Measurements from ENCODE around the gene GPR152. TPM values are rescaled to one million over a fixed set of nuclear protein-coding genes. Genes with fewer than 3 reads are reported as not detected.
A peak's percentile ranks its signal among the peaks of the same experiment; 100 is the strongest.

Gene GPR152
- total RNA-seq, 2 experiments from 2014 or later, result not detected

DNA sequence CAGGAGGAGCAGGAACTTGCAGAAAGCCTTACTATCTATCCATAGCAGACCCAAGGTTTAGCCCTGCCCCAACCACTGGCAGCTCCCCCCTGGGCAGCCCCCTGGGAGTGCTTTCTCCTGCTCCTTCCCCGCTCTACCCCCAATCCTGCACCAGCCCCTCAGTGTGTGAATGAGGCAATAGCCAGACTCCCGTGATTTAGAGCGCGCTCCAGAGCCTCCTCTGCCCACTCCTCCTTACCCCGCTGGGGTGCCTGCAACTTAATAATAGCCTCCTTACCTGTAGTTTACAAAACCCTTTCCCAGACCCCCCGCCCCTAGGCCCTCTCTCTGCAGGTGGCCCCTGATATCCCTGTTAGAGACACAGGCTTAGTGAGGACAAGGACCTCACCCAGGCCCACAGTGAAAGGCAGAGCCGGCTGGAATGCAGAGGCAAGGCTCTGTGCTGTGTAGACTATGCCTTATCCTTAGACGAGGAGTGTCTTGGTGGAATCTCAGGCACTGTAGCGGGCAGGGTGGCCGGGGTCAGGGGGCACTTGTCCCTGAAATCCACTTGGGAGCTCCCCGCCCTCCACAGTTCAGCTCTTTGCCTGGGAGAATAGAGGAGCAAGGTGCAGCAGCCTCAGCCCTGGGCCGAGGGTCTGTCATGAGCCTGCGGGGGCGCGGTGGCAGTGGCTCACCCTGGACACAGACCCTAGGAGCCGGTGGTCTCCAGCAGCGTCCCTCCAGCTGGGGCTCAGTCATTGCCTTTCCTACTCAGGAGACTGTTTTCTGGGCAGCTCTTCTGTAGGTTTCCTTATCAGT lies 41.3 kb downstream of the GPR152 start:
- DNase-seq (no peak), ATAC-seq (ENCODE audit: low read depth) (no peak)
- Mint-ChIP-seq H3K27me3 (no peaks in the 10 kb centered on the region), H3K9me3 (no peaks in the 10 kb centered on the region), H3K27ac (peak overlapping the region; percentile 94), H3K36me3 (peaks cover 22% of the 10 kb centered on the region), H3K4me1 (peaks cover 67% of the 10 kb centered on the region), H3K4me3 (peak overlapping the region; percentile 39)
- POLR2A ChIA-PET, result interaction anchor here (1.1 to 16.1 kb wide), 8 partner anchors 9 to 128 kb away, joined by 3 to 412 read pairs (median 11); partner anchors contain the start of genes AIP, PPP1CA, PTPRCAP and RAD9A

- DNase-seq (no peak), ATAC-seq (ENCODE audit: low read depth) (no peak)
- POLR2A ChIA-PET, result interaction anchor here (1.1 to 16.1 kb wide), 3 partner anchors 24 to 128 kb away, joined by 5 to 412 read pairs (median 6); partner anchors contain the start of genes AIP, PTPRCAP and RPS6KB2
- Mint-ChIP-seq H3K27me3 (no peaks in the 10 kb centered on the region), H3K9me3 (no peaks in the 10 kb centered on the region), H3K27ac (peak overlapping the region; percentile 94), H3K4me1 (peaks cover 67% of the 10 kb centered on the region), H3K4me3 (peak overlapping the region; percentile 98), H3K36me3 (peaks cover 27% of the 10 kb centered on the region)
These were observed 42.1 kb downstream of the GPR152 start for GRCh38 chr11:67410369-67410831.

DNA sequence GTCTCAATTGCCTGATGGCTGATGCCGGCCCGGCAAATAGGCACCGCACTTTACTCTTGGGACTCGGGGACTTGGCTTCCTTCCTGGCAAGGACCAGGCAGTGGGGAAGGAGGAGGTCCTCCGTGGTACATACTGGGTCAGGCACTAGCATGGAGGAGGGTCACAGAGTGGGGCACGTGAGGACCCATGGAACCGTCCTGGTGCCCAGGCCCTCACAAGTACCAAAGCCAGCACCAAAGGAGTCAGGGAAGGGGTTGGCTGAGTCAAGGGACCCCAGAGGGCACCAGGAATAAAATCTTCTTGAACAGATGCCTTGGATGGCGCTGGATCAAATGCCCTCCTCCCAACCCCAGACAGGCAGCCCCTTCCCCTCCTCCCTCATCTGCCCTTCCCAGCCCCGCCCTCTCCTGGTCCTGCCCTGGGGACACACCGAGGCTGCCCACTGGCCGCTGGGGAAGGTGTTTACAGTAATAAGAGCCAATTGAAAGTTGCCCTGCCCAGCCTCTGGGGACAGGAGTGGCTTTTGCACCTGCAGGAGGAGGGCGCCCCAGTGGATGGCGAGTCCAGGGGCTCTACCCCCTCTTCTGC lies 42.7 kb downstream of the GPR152 start:
- Mint-ChIP-seq H3K27ac (peak overlapping the region; percentile 94), H3K4me1 (peaks cover 63% of the 10 kb centered on the region), H3K4me3 (peak overlapping the region; percentile 98), H3K36me3 (peaks cover 33% of the 10 kb centered on the region), H3K9me3 (no peaks in the 10 kb centered on the region), H3K27me3 (no peaks in the 10 kb centered on the region)
- ATAC-seq (ENCODE audit: low read depth) (peak; percentile 3), DNase-seq (peak; percentile 57)
- POLR2A ChIA-PET, result interaction anchor here (1.1 to 3.5 kb wide), 9 partner anchors 9 to 75 kb away, joined by 3 to 181 read pairs (median 20); partner anchors contain the start of genes AIP, CORO1B, PTPRCAP and RAD9A

DNA sequence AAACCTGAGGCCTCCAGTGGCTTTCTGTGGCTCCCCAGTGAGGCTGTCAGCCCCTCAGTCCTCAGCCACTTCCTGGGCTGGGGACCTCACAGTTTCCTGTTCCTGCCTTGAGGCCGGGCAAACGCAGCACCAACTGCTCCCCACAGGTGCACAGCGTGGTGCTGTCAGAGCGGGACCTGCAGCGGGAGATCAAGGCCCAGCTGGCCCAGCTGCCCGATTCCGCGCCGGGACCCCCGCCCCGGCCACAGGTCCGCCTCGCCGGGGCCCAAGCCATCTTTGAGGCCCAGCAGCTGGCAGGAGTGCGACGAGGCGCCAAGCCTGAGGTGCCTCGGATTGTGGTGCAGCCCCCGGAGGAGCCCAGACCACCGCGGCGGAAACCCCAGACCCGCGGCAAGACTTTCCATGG lies 43.3 kb downstream of the GPR152 start:
- POLR2A ChIA-PET, result interaction anchor here (0.6 to 3.5 kb wide), 19 partner anchors 9 to 141 kb away, joined by 3 to 181 read pairs (median 5); partner anchors contain the start of genes AIP, ANKRD13D, CORO1B and POLD4

DNA sequence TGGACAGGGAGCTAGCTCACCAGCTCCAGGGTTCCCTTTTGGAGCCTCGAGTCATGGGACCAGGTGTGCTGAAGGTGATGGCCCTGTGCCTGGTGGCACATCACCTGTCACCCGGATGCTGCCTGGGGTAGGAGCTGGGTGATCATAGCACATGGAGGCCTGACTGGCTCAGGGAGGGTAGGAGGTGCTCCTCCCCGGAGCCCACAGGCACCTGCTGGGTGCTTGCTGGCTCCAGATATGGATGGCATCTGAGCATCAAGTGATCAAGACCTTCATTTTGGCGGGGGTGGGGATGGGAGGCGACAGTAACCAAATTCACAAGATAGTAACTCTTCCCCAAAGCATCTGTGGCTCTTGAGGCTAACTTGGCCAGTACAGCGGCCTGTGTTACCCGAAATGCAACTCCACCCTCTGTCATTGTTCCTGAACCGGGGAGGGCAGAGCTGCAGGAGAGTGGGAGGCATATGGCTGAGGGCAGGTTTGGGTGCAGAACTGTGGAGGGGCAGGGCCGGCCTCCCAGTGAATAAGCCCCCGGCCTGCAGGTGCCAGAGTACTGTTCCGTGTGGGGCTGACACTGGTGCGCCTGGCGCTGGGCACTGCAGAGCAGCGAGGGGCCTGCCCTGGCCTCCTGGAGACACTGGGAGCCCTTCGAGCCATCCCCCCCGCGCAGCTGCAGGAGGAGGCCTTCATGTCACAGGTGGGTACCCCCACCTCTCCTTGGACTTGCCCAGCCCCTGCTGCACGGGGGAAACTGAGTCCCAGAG lies 43.9 kb downstream of the GPR152 start:
- ATAC-seq (ENCODE audit: low read depth) (peak; percentile 27), DNase-seq (no peak)
- Mint-ChIP-seq H3K36me3 (peaks cover 40% of the 10 kb centered on the region), H3K4me3 (peak overlapping the region; percentile 98), H3K4me1 (peaks cover 68% of the 10 kb centered on the region), H3K9me3 (no peaks in the 10 kb centered on the region), H3K27ac (peak overlapping the region; percentile 95), H3K27me3 (no peaks in the 10 kb centered on the region)
- POLR2A ChIA-PET, result interaction anchor here (0.6 to 3.5 kb wide), 22 partner anchors 8 to 141 kb away, joined by 3 to 181 read pairs (median 5); partner anchors contain the start of genes AIP, ANKRD13D, CORO1B and POLD4

More for the DNA sequence above, 43.3 kb downstream of the GPR152 start:
- H3K9me3 Mint-ChIP-seq, result no peaks in the 10 kb centered on the region
- peak overlapping the region; percentile 95 for H3K27ac Mint-ChIP-seq
- H3K36me3 Mint-ChIP-seq, result peaks cover 38% of the 10 kb centered on the region
- peak; percentile 86 for DNase-seq
- peak; percentile 69 for ATAC-seq (ENCODE audit: low read depth)
- H3K27me3 Mint-ChIP-seq, result no peaks in the 10 kb centered on the region
- H3K4me3 Mint-ChIP-seq, result peak overlapping the region; percentile 98
- peaks cover 67% of the 10 kb centered on the region for H3K4me1 Mint-ChIP-seq

DNA sequence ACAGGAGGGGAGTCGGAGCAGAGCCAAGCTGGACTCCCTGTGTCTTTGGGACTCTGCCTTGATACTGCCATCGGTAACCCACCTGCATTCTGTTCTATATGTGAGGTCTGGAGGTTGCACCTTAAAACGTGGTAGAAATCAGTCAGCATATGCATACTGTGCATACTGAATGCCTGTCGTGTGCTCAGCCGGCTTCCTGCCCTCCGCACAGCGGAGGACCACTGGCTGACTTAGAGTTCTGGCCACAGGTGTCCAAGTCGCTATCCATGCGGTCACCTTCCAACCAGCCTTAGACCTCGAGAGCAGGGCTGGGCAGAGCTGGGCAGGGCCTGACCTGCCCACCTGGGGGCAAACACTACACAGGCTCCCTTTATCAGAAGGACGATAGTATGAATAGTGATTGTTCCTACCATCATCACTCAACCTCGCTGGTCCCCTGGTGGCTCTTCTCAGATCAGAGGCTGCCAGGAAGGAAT lies 44.8 kb downstream of the GPR152 start:
- H3K27me3 Mint-ChIP-seq, result no peaks in the 10 kb centered on the region
- peaks cover 65% of the 10 kb centered on the region for H3K4me1 Mint-ChIP-seq
- ATAC-seq (ENCODE audit: low read depth), result no peak
- POLR2A ChIA-PET, result interaction anchor here (0.6 to 3.5 kb wide), 19 partner anchors 8 to 140 kb away, joined by 3 to 181 read pairs (median 5); partner anchors contain the start of genes AIP, CDK2AP2, POLD4 and PTPRCAP
- peak overlapping the region; percentile 98 for H3K4me3 Mint-ChIP-seq
- DNase-seq, result no peak
- H3K36me3 Mint-ChIP-seq, result peaks cover 40% of the 10 kb centered on the region
- H3K9me3 Mint-ChIP-seq, result no peaks in the 10 kb centered on the region
- peak overlapping the region; percentile 95 for H3K27ac Mint-ChIP-seq

DNA sequence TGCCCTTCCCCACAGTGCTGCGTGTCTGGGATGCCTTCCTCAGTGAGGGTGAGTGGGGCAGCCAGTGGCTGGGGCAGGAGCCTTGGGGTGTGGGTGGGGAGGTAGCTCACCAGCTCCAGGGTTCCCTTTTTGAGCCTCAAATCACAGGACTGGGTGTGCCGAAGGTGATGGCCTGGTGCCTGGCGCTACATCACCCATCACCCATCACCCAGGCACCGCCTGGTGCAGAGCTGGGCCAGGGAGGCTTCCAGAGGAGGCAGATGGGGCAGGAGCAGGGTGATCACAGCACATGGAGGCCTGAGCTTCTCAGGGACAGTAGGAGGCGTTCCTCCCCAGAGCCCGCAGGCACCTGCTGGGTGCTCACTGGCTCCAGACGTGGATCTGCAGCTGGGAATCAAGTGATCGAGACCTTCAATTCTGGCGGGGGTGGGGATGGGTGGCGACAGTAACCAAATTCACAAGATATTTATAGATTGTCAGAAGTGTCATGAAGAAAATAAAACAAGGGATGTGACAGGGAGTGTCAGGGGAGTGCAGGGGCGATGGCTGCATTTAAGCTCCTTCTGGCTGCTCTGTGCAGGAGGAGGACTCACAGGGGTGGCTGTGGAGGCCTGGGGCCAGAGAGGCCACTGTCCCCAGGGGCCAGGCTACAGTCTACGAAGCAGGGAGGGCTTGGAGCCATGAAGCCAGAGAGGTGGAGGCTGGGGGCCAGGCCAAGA lies 45.4 kb downstream of the GPR152 start:
- H3K36me3 Mint-ChIP-seq, result peaks cover 40% of the 10 kb centered on the region
- no peaks in the 10 kb centered on the region for H3K27me3 Mint-ChIP-seq
- H3K9me3 Mint-ChIP-seq, result no peaks in the 10 kb centered on the region
- DNase-seq, result peak; percentile 59
- H3K27ac Mint-ChIP-seq, result peak overlapping the region; percentile 95
- ATAC-seq (ENCODE audit: low read depth), result no peak
- H3K4me3 Mint-ChIP-seq, result peak overlapping the region; percentile 98
- H3K4me1 Mint-ChIP-seq, result peaks cover 59% of the 10 kb centered on the region
- POLR2A ChIA-PET, result interaction anchor here (0.7 to 3.5 kb wide), 16 partner anchors 10 to 139 kb away, joined by 3 to 181 read pairs (median 4); partner anchors contain the start of genes CDK2AP2, PTPRCAP, RAD9A and RPS6KB2

- Mint-ChIP-seq H3K36me3 (peaks cover 40% of the 10 kb centered on the region), H3K9me3 (no peaks in the 10 kb centered on the region), H3K27ac (peak overlapping the region; percentile 95), H3K4me1 (peaks cover 55% of the 10 kb centered on the region), H3K27me3 (no peaks in the 10 kb centered on the region), H3K4me3 (peak overlapping the region; percentile 98)
- POLR2A ChIA-PET, result interaction anchor here (0.7 to 3.5 kb wide), 13 partner anchors 10 to 119 kb away, joined by 3 to 181 read pairs (median 4); partner anchors contain the start of genes CDK2AP2, PTPRCAP, RAD9A and RPS6KB2
- no peak for ATAC-seq (ENCODE audit: low read depth)
- DNase-seq, result no peak
These were observed 46.0 kb downstream of the GPR152 start for GRCh38 chr11:67406420-67406968.

DNA sequence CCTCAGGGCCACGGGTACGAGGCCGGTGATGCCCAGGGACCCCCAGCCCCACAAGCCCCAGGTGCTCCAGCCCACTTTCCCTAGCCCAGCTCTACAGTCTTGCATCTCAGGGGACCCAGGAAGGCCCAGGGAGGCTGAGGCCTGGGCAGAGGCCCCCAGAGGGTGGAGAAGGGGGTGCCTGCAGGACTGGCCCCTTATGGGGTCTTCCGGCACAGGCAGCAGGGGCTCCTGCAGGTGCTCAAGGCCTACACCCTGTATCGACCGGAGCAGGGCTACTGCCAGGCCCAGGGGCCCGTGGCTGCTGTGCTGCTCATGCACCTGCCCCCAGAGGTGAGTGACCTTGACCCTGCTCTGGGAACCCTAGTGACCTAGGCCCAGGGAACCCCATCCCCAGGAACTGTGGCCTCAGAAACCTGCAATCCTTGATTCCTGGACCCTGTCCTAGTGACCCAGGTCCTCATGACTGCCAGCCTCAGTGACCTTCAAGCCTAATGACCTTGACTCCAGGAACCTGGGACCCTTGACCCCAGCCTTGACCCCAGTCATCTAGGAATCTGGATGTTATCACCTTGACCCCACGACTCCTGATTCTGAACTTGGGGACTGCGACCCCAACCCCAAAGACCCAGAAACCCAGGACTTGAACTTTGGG lies 46.7 kb downstream of the GPR152 start:
- DNase-seq, result peak; percentile 54
- peak overlapping the region; percentile 98 for H3K4me3 Mint-ChIP-seq
- no peaks in the 10 kb centered on the region for H3K9me3 Mint-ChIP-seq
- peaks cover 48% of the 10 kb centered on the region for H3K4me1 Mint-ChIP-seq
- peaks cover 40% of the 10 kb centered on the region for H3K36me3 Mint-ChIP-seq
- no peaks in the 10 kb centered on the region for H3K27me3 Mint-ChIP-seq
- no peak for ATAC-seq (ENCODE audit: low read depth)
- peak overlapping the region; percentile 95 for H3K27ac Mint-ChIP-seq
- POLR2A ChIA-PET, result interaction anchor here (0.5 to 12.5 kb wide), 11 partner anchors 10 to 117 kb away, joined by 3 to 491 read pairs (median 19); partner anchors contain the start of genes AIP, CARNS1, POLD4 and PTPRCAP

DNA sequence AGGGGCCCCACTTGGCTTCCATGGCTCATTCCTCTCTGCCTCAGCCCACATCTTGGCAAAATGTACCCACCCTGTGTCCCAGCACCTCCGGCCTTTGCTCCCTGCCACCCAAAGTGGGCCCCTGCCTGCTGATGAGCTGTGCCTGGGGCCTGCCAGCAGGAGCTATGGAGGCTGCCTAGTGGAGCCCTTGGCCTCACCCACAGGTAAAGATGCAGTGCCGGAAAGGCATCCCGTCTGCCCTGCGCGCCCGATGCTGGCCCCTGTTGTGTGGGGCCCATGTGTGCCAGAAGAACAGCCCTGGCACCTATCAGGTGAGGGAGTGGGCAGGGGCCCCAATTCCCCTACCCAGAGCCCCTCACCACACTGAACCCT lies 47.3 kb downstream of the GPR152 start:
- peaks cover 48% of the 10 kb centered on the region for H3K4me1 Mint-ChIP-seq
- peaks cover 44% of the 10 kb centered on the region for H3K36me3 Mint-ChIP-seq
- peak overlapping the region; percentile 95 for H3K27ac Mint-ChIP-seq
- H3K27me3 Mint-ChIP-seq, result no peaks in the 10 kb centered on the region
- H3K9me3 Mint-ChIP-seq, result no peaks in the 10 kb centered on the region
- DNase-seq, result peak; percentile 63
- ATAC-seq (ENCODE audit: low read depth), result no peak
- POLR2A ChIA-PET, result interaction anchor here (0.5 to 12.5 kb wide), 12 partner anchors 9 to 132 kb away, joined by 3 to 491 read pairs (median 16); partner anchors contain the start of genes AIP, CARNS1, POLD4 and PTPRCAP
- peak overlapping the region; percentile 98 for H3K4me3 Mint-ChIP-seq
